ENCODE measurements around the gene RILP. TPM values are rescaled to one million over a fixed set of nuclear protein-coding genes. Genes with fewer than 3 reads are reported as not detected.

RILP gene
- total RNA-seq, 1 experiment from 2014 or later = 11.6 TPM

DNA sequence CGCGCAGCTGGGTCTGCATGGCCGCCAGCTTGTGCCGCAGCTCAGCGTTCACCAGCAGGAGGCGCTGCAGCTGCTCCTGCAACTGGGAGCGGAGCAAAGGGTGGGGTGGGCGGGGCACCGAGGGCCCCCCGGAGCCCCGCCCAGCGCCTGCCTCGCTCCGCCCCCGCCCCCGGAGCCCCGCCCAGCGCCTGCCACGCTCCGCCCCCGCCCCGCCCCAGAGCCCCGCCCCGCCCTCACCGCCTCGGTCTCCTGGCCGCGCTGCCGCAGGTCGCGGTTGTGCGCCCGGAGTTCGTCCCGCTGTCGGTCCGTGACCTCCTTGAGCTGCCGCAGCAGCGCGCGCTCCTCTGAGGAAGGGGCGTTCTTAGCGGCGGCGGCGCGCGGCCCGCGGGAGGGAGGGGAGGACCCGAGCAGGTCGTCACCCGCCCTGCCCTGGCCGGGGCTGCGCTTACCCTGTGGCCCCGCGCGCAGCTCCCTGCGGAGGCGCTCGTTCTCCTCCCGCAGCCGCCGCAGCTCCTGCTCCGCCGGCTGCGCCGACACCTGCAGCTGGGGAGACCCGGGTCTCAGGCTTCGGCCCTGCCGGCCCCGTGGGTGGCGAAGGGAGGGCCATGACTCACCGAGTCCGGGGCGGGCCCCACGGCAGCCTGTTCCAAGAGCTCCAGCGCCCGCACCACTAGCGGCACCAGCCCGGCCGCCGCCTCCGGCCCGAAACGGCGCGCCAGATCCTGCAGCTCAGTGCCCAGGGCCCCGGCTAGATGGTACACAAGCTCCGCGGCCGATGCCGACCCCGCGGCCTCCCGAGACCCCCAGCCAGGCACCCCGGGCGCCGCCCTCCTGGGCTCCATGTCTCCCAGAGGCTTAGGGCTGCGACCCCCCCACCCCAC, 463 bp downstream of the RILP start (continued):
- TF ChIP-seq, protein P1, sequence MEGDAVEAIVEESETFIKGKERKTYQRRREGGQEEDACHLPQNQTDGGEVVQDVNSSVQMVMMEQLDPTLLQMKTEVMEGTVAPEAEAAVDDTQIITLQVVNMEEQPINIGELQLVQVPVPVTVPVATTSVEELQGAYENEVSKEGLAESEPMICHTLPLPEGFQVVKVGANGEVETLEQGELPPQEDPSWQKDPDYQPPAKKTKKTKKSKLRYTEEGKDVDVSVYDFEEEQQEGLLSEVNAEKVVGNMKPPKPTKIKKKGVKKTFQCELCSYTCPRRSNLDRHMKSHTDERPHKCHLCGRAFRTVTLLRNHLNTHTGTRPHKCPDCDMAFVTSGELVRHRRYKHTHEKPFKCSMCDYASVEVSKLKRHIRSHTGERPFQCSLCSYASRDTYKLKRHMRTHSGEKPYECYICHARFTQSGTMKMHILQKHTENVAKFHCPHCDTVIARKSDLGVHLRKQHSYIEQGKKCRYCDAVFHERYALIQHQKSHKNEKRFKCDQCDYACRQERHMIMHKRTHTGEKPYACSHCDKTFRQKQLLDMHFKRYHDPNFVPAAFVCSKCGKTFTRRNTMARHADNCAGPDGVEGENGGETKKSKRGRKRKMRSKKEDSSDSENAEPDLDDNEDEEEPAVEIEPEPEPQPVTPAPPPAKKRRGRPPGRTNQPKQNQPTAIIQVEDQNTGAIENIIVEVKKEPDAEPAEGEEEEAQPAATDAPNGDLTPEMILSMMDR (IDR thresholded peaks at IDR 0.05 in 2 of 3, conservative IDR thresholded peaks at IDR 0.05 in 1 of 3; ENCODE audit: borderline replicate concordance in 1 of 3, insufficient read depth in 1 of 3, low read depth in 2 of 3, low read length in 2 of 3) = peak in 2 of 3 experiments; percentile 86 to 97; a peak in 5 of 6 replicates
- TF ChIP-seq EZH2phosphoT487 (IDR thresholded peaks at IDR 0.05; ENCODE audit: borderline replicate concordance) (no peak), SRF (IDR thresholded peaks at IDR 0.05; ENCODE audit: low read depth) (no peak)
- TF ChIP-seq, protein P2, sequence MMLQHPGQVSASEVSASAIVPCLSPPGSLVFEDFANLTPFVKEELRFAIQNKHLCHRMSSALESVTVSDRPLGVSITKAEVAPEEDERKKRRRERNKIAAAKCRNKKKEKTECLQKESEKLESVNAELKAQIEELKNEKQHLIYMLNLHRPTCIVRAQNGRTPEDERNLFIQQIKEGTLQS (IDR thresholded peaks at IDR 0.05) = no peak
- TF ChIP-seq, protein P3, sequence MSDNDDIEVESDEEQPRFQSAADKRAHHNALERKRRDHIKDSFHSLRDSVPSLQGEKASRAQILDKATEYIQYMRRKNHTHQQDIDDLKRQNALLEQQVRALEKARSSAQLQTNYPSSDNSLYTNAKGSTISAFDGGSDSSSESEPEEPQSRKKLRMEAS (IDR thresholded peaks at IDR 0.05) = peak; percentile 80

DNA sequence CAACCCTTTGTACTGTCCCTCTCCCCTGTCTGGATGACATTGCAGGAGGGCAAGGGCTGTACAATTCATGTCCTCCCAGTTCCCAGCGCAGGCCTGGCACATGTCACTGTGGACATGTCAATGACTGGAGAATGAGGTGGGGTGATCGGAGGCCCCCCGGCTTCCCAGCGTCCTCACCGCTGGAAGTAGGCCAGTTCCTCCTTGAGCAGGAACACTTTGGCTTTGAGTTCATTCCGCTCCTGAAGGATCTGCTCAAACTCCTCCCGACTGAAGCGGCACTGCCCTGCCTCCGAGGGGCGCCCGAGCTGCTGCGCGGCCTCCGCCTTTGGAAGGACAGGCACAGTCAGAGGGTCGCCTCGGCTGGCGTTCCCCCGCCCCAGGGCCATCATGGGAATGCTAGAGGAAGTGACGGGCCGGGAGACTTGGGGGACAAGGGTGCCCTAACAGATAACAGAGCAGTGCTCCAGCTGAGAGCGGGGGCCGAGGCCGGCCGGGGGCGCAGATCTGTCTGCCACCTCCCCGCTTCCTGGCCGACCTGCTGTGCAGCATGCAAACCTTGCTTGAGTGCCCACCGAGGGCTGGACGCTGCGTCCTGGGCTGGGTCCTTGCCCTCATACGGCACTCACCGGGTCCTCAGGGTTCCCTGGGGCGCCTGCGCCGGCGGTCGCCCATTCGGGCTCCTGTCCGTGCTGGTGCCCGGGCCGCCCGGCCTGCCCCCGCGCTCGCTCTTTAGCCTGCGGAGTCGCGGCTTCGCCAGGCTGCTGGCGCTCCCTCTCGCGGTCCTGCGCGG, 1.3 kb downstream of the RILP start:
- Histone ChIP-seq H3K4me1 (ENCODE audit: control insufficient read depth in 1 of 2, insufficient read depth in 2 of 2, low read length in 2 of 2) (peaks cover 27 to 56% of the 10 kb centered on the region in 2 experiments), H3K4me2 (ENCODE audit: low read length) (peak overlapping the region; percentile 99), H3K79me2 (ENCODE audit: insufficient read depth, low read length) (no peaks in the 10 kb centered on the region), H3K27me3 (ENCODE audit: insufficient read depth, low read length) (no peaks in the 10 kb centered on the region), H4K20me1 (ENCODE audit: insufficient read depth) (no peaks in the 10 kb centered on the region), H3K4me3 (replicated peaks in 1 of 2; ENCODE audit: low read depth in 1 of 2, low read length in 2 of 2) (peak overlapping the region; percentile 65 to 72), H3K36me3 (ENCODE audit: control insufficient read depth in 1 of 2, insufficient read depth in 2 of 2, low read length in 2 of 2) (peaks cover 21 to 27% of the 10 kb centered on the region in 2 experiments), H2AFZ (ENCODE audit: low read depth, low read length, poor library complexity, severe bottlenecking) (no peak overlapping the region), H3K9ac (ENCODE audit: low read length) (peak overlapping the region; percentile 77), H3K27ac (ENCODE audit: low read depth, low read length) (peak overlapping the region; percentile 93), H3K9me3 (ENCODE audit: control insufficient read depth in 1 of 2, insufficient read depth in 1 of 2, low read depth in 1 of 2, low read length in 2 of 2) (no peaks in the 10 kb centered on the region), H3K9me2 (ENCODE audit: insufficient read depth) (no peaks in the 10 kb centered on the region)
- no TSS peak for BruUV-seq (replicated peaks)
- peak; percentile 12 for DNase-seq (ENCODE audit: low read depth, low spot score)
- RAD21 ChIA-PET (ENCODE audit: low non-redundant PET in 1 of 2, low total read pairs in 2 of 2, uncharacterized antibody in 2 of 2, unreplicated experiment in 2 of 2) = interaction anchor here (0.6 to 2.0 kb wide), 6 partner anchors 33 to 533 kb away, joined by 3 to 13 read pairs (median 4); no protein-coding TSS in a partner anchor
- intact Hi-C loops (cut with micrococcal nuclease) = loop anchor here (2.0 to 5.0 kb wide), 2 partner anchors 74 to 391 kb away; no protein-coding TSS in a partner anchor
- ATAC-seq = peak; percentile 42
- CTCF ChIA-PET = interaction anchor here (0.9 to 4.2 kb wide), 25 partner anchors 10 to 394 kb away, joined by 3 to 70 read pairs (median 4); partner anchors contain the start of genes PRPF8, RTN4RL1 and SLC43A2
- POLR2A ChIA-PET = interaction anchor here (0.9 to 3.0 kb wide), 5 partner anchors 12 to 185 kb away, joined by 3 to 14 read pairs (median 5); no protein-coding TSS in a partner anchor
- peak; percentile 51; the same call in 1 of the 2 replicates for TF ChIP-seq ZFX (IDR thresholded peaks at IDR 0.05)
- TF ChIP-seq YY1 (IDR thresholded peaks at IDR 0.05; ENCODE audit: extremely low read depth, insufficient replicate concordance, low read depth, low read length) = no peak
- no peak; the same call in 1 of the 2 replicates for TF ChIP-seq CBX3 (IDR thresholded peaks at IDR 0.05; ENCODE audit: low read depth)
- no peak for TF ChIP-seq JUND (IDR thresholded peaks at IDR 0.05)
- TF ChIP-seq, protein P4, sequence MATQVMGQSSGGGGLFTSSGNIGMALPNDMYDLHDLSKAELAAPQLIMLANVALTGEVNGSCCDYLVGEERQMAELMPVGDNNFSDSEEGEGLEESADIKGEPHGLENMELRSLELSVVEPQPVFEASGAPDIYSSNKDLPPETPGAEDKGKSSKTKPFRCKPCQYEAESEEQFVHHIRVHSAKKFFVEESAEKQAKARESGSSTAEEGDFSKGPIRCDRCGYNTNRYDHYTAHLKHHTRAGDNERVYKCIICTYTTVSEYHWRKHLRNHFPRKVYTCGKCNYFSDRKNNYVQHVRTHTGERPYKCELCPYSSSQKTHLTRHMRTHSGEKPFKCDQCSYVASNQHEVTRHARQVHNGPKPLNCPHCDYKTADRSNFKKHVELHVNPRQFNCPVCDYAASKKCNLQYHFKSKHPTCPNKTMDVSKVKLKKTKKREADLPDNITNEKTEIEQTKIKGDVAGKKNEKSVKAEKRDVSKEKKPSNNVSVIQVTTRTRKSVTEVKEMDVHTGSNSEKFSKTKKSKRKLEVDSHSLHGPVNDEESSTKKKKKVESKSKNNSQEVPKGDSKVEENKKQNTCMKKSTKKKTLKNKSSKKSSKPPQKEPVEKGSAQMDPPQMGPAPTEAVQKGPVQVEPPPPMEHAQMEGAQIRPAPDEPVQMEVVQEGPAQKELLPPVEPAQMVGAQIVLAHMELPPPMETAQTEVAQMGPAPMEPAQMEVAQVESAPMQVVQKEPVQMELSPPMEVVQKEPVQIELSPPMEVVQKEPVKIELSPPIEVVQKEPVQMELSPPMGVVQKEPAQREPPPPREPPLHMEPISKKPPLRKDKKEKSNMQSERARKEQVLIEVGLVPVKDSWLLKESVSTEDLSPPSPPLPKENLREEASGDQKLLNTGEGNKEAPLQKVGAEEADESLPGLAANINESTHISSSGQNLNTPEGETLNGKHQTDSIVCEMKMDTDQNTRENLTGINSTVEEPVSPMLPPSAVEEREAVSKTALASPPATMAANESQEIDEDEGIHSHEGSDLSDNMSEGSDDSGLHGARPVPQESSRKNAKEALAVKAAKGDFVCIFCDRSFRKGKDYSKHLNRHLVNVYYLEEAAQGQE (IDR thresholded peaks at IDR 0.05; ENCODE audit: low read depth) = no peak
- TF ChIP-seq, protein P3 (IDR thresholded peaks at IDR 0.05) = no peak
- TF ChIP-seq POLR2AphosphoS5 (IDR thresholded peaks at IDR 0.05; ENCODE audit: low read depth, low read length) = peak; percentile 71; the same call in 1 of the 2 replicates

Measured in HCT116 (cell line).